HepG2 (cell line): ENCODE data around the gene C3orf18. TPM values are rescaled to one million over a fixed set of nuclear protein-coding genes. Genes with fewer than 3 reads are reported as not detected.

Source experiments
- ATAC-seq: fragments of 200-7000 bp; cut with Tn5 transposase; 3 replicates; pipeline ENCODE4 v1.9.1; 2020; ENCODE audit warnings: mild to moderate bottlenecking, moderate library complexity
- BruUV-seq: library from RNA; stranded (reverse); fragments of 400-500 nt; replicated peaks from 2 replicates; lab custom pipeline; 2021; lab: Mats Ljungman, UMichigan
- CTCF ChIA-PET: fragments of 300-600 bp; formaldehyde crosslinking; extraction: SDS; loops from one replicate; lab custom pipeline; 2021; ENCODE audit warnings: low total read pairs, inconsistent platforms, low intra/inter-chr PET ratio; lab: Yijun Ruan, JAX
- POLR2A ChIA-PET: fragments of 350-600 bp; sonication (Branson Sonifier 250); formaldehyde crosslinking; loops from one replicate; lab custom pipeline; 2020; ENCODE audit warnings: antibody characterized with exemption, inconsistent platforms; lab: Yijun Ruan, JAX
- DNase-seq: peaks from one replicate; pipeline ENCODE4 v3.0.0-alpha.2; 2015; ENCODE audit warnings: low spot score
- FAIRE-seq: peaks from 3 replicates; lab custom pipeline; 2011; peaks lifted over from hg19 to GRCh38; lab: Jason Lieb, UNC
- H2AFZ ChIP-seq: one replicate; pipeline ENCODE4 v1.6.1; 2011; ENCODE audit warnings: low read length, inconsistent platforms
- H3K27ac ChIP-seq: fragments of 300-600 bp; 3 replicates; pipeline ENCODE4 v1.8.0; 2011; ENCODE audit warnings: mixed run types, mild to moderate bottlenecking, mixed read lengths, low read length, inconsistent platforms; ENCODE audit not compliant: insufficient read depth; ENCODE audit errors: extremely low read length
- H3K27me3 ChIP-seq, 2 experiments: fragments of 200-600 bp in 1 of 2; 2 replicates in 1 of 2; 3 replicates in 1 of 2; pipeline versions ENCODE4 v1.6.0 to v1.8.0; 2011; ENCODE audit warnings: low read length in 2 of 2, mild to moderate bottlenecking in 2 of 2, moderate library complexity in 2 of 2, inconsistent platforms in 1 of 2; ENCODE audit not compliant: insufficient read depth in 2 of 2, control insufficient read depth in 1 of 2
- H3K36me3 ChIP-seq, 2 experiments: fragments of 200-600 bp in 1 of 2; replicated peaks in 1 of 2; 2 replicates in 1 of 2; 3 replicates in 1 of 2; pipeline versions ENCODE4 v1.5.1 to v1.8.0; 2011; ENCODE audit warnings: low read length in 2 of 2, inconsistent platforms in 1 of 2; ENCODE audit not compliant: insufficient read depth in 2 of 2, control insufficient read depth in 1 of 2
- H3K4me1 ChIP-seq: 2 replicates; pipeline ENCODE4 v1.5.1; 2012; ENCODE audit warnings: low read length, inconsistent platforms; ENCODE audit not compliant: insufficient read depth
- H3K4me2 ChIP-seq: 2 replicates; pipeline ENCODE4 v1.6.0; 2011; ENCODE audit warnings: low read depth, low read length, inconsistent platforms
- H3K4me3 ChIP-seq, 3 experiments: fragments of 200-600 bp in 1 of 3; sonication (generic), shearing (Covaris generic) in 1 of 3; replicated peaks in 1 of 3; 2 replicates each; pipeline ENCODE4 v1.5.1; 2011 to 2016; ENCODE audit warnings: low read length in 3 of 3, inconsistent platforms in 2 of 3, low read depth in 2 of 3, mild to moderate bottlenecking in 2 of 3, control low read depth in 1 of 3, mixed read lengths in 1 of 3; ENCODE audit not compliant: insufficient read depth in 1 of 3
- H3K79me2 ChIP-seq: one replicate; pipeline ENCODE4 v1.6.1; 2011; ENCODE audit warnings: low read length, inconsistent platforms; ENCODE audit not compliant: insufficient read depth
- H3K9ac ChIP-seq: 2 replicates; pipeline ENCODE4 v1.6.0; 2011; ENCODE audit warnings: mild to moderate bottlenecking, low read depth, low read length, inconsistent platforms; ENCODE audit not compliant: insufficient read depth
- H3K9me3 ChIP-seq: 2 replicates; pipeline ENCODE4 v1.5.1; 2012; ENCODE audit warnings: mild to moderate bottlenecking, low read length
- H4K20me1 ChIP-seq: 2 replicates; pipeline ENCODE4 v1.6.0; 2011; ENCODE audit warnings: inconsistent platforms, mild to moderate bottlenecking, low read length, moderate library complexity; ENCODE audit not compliant: insufficient read depth
- MTA1 ChIP-seq: sonication (generic); formaldehyde crosslinking; IDR thresholded peaks from 2 replicates; pipeline ENCODE4 v1.4.0; 2020; ENCODE audit warnings: missing genetic modification reagents, mild to moderate bottlenecking, borderline replicate concordance
- MTF2 ChIP-seq: sonication (generic); formaldehyde crosslinking; IDR thresholded peaks from 2 replicates; pipeline ENCODE4 v1.5.0; 2020; ENCODE audit warnings: missing genetic modification reagents, borderline replicate concordance
- NRL ChIP-seq: sonication (generic); formaldehyde crosslinking; IDR thresholded peaks from 2 replicates; pipeline ENCODE4 v1.5.0; 2020; ENCODE audit warnings: missing genetic modification reagents, mild to moderate bottlenecking, moderate library complexity, borderline replicate concordance
- ZMYM4 ChIP-seq: sonication (generic); formaldehyde crosslinking; IDR thresholded peaks from 2 replicates; pipeline ENCODE4 v1.8.1; 2023; ENCODE audit warnings: mild to moderate bottlenecking, missing genetic modification reagents
- ZNF782 ChIP-seq: sonication (generic); formaldehyde crosslinking; IDR thresholded peaks from 2 replicates; pipeline ENCODE4 v1.4.0; 2020; ENCODE audit warnings: missing genetic modification reagents, mild to moderate bottlenecking, borderline replicate concordance
- ZNF839 ChIP-seq: sonication (generic); formaldehyde crosslinking; IDR thresholded peaks from 2 replicates; pipeline ENCODE4 v1.4.0; 2020; ENCODE audit warnings: missing genetic modification reagents, mild to moderate bottlenecking, borderline replicate concordance
- ZNF883 ChIP-seq: sonication (generic); formaldehyde crosslinking; IDR thresholded peaks from 2 replicates; pipeline ENCODE4 v1.5.1; 2020; ENCODE audit warnings: mild to moderate bottlenecking, missing genetic modification reagents; ENCODE audit errors: not compliant biosample characterization
- WGBS: methylation state at CpG from one replicate; pipeline ENCODE4 v1.1.6; 2017; ENCODE audit warnings: low lambda C conversion rate; 5-methylcytosine and 5-hydroxymethylcytosine counted together
- in situ Hi-C: cut with HindIII; loops from 2 replicates; pipeline ENCODE4 v1.10.0; 2017; ENCODE audit warnings: low pct_unique_long_range_greater_than_20kb; ENCODE audit not compliant: extremely low pct_ligation_motif_present
- intact Hi-C: fragments of 100-400 bp; cut with micrococcal nuclease; formaldehyde crosslinking; loops from one replicate; pipeline ENCODE4 v1.10.0; 2022; ENCODE audit not compliant: unreplicated experiment
- polyA plus RNA-seq, 8 experiments: library from polyadenylated mRNA; depleted of rRNA in 3 of 8; stranded (reverse) in 7 of 8; unstranded in 1 of 8; fragments of >200 nt; fragmentation: Illumina TruSeq in 4 of 8; extraction: Trizol in 4 of 8; gene quantifications; 2 replicates each; pipeline versions ENCODE4 v1.2.1 to v1.2.3, GENCODE V29; 2011 to 2016; ENCODE audit warnings: low read depth in 4 of 8, missing spikeins in 1 of 8, mixed read lengths in 1 of 8; ENCODE audit not compliant: insufficient read depth in 1 of 8
- total RNA-seq, 5 experiments: library from RNA; depleted of rRNA; stranded (reverse); fragments of >200 nt; fragmentation: Illumina TruSeq; extraction: Trizol; gene quantifications; 2 replicates each; pipeline ENCODE4 v1.2.3, GENCODE V29; 2016; ENCODE audit warnings: low read depth in 1 of 5
- TF ChIP-seq, protein P1 (sequence below): sonication (generic); formaldehyde crosslinking; IDR thresholded peaks from 2 replicates; pipeline ENCODE4 v1.5.1; 2020; ENCODE audit warnings: mild to moderate bottlenecking, missing genetic modification reagents, moderate library complexity
- TF ChIP-seq, protein P2 (sequence below): sonication (generic); formaldehyde crosslinking; IDR thresholded peaks from 2 replicates; pipeline ENCODE4 v1.4.0; 2020; ENCODE audit warnings: mild to moderate bottlenecking, missing genetic modification reagents, borderline replicate concordance
- TF ChIP-seq, protein P3 (sequence below): conservative IDR thresholded peaks from 2 replicates; pipeline ENCODE4 v1.6.1; 2018; ENCODE audit warnings: missing genetic modification reagents

Gene C3orf18
- total and polyA plus RNA-seq, 2 of the 13 experiments (the other 11 are each of a cell fraction or from before 2014, with no cell fraction given) = 1.6 to 4.8 TPM

DNA sequence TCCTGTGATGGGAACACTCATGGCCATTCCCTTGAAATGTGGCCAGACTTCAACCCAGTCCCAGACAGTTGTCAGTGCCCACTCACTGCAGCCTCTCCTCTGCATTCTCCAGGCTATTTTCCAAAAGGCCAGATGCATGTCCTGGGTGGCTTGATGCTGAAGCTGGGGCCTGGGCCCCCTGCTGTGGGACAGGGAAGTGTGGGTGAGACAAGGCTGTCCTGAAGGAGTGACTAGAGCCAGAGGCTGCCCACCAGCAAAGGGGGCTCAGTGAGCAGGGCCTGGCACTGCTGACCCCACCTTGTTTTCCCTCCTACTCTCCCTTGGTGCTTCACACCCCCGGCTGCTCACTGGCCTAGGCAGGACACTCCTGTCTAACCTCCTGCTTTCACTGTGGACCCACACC, 32.2 kb upstream of the C3orf18 start:
- Histone ChIP-seq H2AFZ (no peak overlapping the region), H3K4me3 (no peak overlapping the region), H3K9ac (peak overlapping the region; percentile 12; the same call in 1 of the 2 replicates), H3K79me2 (no peaks in the 10 kb centered on the region), H3K4me2 (peak overlapping the region; percentile 98), H3K4me1 (peaks cover 73% of the 10 kb centered on the region), H3K36me3 (no peaks in the 10 kb centered on the region), H3K9me3 (no peaks in the 10 kb centered on the region), H4K20me1 (no peaks in the 10 kb centered on the region), H3K27ac (peak overlapping the region; percentile 97), H3K27me3 (no peaks in the 10 kb centered on the region)
- 88% methylated on average over 1 of the region's 1 CpG for WGBS
- ChIA-PET CTCF (no interaction called here), POLR2A (interaction anchor here (1.7 to 4.7 kb wide), 6 partner anchors 9 to 17 kb away, joined by 7 to 176 read pairs (median 22); partner anchors contain the start of genes CISH and MAPKAPK3)
- FAIRE-seq (no peak), ATAC-seq (no peak), DNase-seq (no peak)
- intact Hi-C loops (no loop called here), in situ Hi-C loops (no loop called here)
- BruUV-seq = no TSS peak
- TF ChIP-seq, protein P1, sequence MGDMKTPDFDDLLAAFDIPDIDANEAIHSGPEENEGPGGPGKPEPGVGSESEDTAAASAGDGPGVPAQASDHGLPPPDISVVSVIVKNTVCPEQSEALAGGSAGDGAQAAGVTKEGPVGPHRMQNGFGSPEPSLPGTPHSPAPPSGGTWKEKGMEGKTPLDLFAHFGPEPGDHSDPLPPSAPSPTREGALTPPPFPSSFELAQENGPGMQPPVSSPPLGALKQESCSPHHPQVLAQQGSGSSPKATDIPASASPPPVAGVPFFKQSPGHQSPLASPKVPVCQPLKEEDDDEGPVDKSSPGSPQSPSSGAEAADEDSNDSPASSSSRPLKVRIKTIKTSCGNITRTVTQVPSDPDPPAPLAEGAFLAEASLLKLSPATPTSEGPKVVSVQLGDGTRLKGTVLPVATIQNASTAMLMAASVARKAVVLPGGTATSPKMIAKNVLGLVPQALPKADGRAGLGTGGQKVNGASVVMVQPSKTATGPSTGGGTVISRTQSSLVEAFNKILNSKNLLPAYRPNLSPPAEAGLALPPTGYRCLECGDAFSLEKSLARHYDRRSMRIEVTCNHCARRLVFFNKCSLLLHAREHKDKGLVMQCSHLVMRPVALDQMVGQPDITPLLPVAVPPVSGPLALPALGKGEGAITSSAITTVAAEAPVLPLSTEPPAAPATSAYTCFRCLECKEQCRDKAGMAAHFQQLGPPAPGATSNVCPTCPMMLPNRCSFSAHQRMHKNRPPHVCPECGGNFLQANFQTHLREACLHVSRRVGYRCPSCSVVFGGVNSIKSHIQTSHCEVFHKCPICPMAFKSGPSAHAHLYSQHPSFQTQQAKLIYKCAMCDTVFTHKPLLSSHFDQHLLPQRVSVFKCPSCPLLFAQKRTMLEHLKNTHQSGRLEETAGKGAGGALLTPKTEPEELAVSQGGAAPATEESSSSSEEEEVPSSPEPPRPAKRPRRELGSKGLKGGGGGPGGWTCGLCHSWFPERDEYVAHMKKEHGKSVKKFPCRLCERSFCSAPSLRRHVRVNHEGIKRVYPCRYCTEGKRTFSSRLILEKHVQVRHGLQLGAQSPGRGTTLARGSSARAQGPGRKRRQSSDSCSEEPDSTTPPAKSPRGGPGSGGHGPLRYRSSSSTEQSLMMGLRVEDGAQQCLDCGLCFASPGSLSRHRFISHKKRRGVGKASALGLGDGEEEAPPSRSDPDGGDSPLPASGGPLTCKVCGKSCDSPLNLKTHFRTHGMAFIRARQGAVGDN (CRISPR knock-in tag) = peak; percentile 45
- TF ChIP-seq ZNF839 (CRISPR knock-in tag) (peak; percentile 12; the same call in 1 of the 2 replicates), NRL (CRISPR knock-in tag) (no peak), MTA1 (0 out of 2 replicates have a peak, but pooled peaks have one; percentile 3), ZNF883 (CRISPR knock-in tag) (peak; percentile 25), ZNF782 (CRISPR knock-in tag) (0 out of 2 replicates have a peak, but pooled peaks have one; percentile 61), MTF2 (CRISPR knock-in tag) (no peak), ZMYM4 (CRISPR knock-in tag) (peak; percentile 33; the same call in 1 of the 2 replicates)
- TF ChIP-seq, protein P2, sequence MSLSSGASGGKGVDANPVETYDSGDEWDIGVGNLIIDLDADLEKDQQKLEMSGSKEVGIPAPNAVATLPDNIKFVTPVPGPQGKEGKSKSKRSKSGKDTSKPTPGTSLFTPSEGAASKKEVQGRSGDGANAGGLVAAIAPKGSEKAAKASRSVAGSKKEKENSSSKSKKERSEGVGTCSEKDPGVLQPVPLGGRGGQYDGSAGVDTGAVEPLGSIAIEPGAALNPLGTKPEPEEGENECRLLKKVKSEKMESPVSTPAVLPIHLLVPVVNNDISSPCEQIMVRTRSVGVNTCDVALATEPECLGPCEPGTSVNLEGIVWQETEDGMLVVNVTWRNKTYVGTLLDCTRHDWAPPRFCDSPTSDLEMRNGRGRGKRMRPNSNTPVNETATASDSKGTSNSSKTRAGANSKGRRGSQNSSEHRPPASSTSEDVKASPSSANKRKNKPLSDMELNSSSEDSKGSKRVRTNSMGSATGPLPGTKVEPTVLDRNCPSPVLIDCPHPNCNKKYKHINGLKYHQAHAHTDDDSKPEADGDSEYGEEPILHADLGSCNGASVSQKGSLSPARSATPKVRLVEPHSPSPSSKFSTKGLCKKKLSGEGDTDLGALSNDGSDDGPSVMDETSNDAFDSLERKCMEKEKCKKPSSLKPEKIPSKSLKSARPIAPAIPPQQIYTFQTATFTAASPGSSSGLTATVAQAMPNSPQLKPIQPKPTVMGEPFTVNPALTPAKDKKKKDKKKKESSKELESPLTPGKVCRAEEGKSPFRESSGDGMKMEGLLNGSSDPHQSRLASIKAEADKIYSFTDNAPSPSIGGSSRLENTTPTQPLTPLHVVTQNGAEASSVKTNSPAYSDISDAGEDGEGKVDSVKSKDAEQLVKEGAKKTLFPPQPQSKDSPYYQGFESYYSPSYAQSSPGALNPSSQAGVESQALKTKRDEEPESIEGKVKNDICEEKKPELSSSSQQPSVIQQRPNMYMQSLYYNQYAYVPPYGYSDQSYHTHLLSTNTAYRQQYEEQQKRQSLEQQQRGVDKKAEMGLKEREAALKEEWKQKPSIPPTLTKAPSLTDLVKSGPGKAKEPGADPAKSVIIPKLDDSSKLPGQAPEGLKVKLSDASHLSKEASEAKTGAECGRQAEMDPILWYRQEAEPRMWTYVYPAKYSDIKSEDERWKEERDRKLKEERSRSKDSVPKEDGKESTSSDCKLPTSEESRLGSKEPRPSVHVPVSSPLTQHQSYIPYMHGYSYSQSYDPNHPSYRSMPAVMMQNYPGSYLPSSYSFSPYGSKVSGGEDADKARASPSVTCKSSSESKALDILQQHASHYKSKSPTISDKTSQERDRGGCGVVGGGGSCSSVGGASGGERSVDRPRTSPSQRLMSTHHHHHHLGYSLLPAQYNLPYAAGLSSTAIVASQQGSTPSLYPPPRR = 0 out of 2 replicates have a peak, but pooled peaks have one; percentile 40
- TF ChIP-seq, protein P3, sequence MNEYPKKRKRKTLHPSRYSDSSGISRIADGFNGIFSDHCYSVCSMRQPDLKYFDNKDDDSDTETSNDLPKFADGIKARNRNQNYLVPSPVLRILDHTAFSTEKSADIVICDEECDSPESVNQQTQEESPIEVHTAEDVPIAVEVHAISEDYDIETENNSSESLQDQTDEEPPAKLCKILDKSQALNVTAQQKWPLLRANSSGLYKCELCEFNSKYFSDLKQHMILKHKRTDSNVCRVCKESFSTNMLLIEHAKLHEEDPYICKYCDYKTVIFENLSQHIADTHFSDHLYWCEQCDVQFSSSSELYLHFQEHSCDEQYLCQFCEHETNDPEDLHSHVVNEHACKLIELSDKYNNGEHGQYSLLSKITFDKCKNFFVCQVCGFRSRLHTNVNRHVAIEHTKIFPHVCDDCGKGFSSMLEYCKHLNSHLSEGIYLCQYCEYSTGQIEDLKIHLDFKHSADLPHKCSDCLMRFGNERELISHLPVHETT (CRISPR knock-in tag) = no peak
